NCI-H226 (cell line): Measurements from ENCODE around the gene ITGAV.

Experiments used
- DNase-seq: peaks from one replicate; pipeline ENCODE4 v3.0.0-alpha.2; 2015

The ITGAV gene

GRCh38 chr2:186718903-186719302 lies 129.0 kb downstream of the ITGAV start:
- no peak for DNase-seq

GRCh38 chr2:186721956-186722355 lies 132.1 kb downstream of the ITGAV start:
- no peak for DNase-seq

- no peak for DNase-seq
These were observed 134.9 kb downstream of the ITGAV start for GRCh38 chr2:186724736-186725135.

- no peak for DNase-seq
These were observed 135.9 kb downstream of the ITGAV start for GRCh38 chr2:186725783-186726182.

GRCh38 chr2:186726938-186727337 lies 137.1 kb downstream of the ITGAV start:
- no peak for DNase-seq

GRCh38 chr2:186728631-186729030 lies 138.8 kb downstream of the ITGAV start:
- no peak for DNase-seq
